ENCODE data around the gene EFCAB6.

Gene EFCAB6

DNA sequence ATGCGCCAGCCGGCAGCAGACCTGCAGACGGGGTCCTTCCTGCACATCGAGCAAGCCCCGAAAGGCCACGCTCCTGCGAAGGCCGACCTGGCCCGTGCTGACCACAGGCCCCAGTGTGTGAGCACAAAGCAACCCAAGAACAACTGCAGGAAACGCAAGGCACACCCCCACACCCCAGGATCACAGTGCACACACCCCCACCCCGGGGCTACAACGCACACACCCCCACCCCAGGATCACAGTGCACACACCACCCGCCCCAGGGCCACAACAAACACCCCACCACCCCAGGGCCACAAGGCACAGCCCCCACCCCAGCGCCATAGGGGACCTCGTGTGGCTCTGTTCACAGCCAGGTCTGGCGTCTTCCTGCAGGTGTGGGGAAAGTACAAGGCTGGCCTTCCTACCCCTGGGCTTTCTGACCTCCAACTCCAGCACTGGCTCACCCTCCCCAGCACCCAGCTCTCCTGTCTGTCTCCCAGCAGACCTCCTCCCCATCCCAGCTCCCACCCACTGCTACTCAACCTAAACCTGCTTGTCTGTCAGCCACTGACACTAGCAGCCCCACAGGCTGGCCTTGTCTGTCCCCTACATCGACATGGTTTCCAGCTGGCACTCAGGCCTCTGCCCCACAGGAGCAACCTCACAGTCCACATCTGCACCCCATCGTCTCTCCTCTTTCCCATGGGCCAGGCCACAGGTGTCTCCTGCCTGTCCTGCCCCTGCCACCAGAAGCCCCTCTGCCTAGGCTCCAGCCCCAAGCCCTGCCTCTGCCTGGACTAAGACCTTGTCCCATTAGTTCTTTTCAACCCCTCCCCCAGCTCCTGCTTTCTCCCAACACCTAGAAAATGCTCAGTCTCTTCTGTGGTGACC, 20.5 kb upstream of the EFCAB6 start:
- H3K4me3 ChIP-seq (ENCODE audit: low read length): no peak overlapping the region
- DNase-seq (ENCODE audit: low read depth, low spot score): no peak

DNA sequence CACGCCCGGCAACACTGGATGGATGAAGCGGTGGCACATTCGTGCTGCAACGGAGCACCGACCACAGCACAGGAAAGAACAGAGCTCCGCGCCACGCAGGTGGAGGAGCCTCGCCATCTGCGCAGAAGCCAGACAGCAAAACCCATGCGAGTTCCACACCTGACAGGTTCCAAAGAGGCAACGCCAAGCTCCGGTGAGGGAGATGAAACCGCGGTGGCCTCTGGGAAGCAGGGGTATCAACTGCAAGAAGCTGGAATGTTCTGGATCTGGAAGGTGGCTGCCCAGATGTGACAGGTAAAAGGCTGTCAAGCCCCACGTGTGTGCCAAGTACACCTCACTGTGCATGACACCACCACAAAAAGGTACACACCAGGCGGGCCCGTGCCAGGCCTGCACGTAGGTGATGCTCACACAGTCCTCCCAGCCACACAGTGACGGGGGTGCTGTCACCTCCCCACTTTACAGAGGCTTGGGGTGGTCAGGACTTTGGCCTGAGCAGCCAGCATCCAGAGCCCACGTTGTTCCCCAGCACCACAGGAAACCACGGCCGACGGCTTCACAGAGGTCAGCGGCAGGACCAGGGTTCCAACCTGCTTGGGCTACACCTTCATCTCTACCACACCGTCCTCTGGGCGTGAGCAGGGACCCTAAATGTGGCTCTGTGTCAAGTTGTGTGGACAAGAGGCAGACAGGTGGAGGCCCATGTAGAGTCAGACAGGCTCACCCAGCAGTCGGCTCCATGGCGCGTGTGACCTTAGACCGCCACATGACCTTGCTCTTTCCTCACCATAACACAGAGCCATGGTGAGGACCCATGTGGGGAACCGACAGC, 19.7 kb upstream of the EFCAB6 start:
- H3K4me3 ChIP-seq (ENCODE audit: low read length): no peak overlapping the region
- no peak for DNase-seq (ENCODE audit: low read depth, low spot score)

DNA sequence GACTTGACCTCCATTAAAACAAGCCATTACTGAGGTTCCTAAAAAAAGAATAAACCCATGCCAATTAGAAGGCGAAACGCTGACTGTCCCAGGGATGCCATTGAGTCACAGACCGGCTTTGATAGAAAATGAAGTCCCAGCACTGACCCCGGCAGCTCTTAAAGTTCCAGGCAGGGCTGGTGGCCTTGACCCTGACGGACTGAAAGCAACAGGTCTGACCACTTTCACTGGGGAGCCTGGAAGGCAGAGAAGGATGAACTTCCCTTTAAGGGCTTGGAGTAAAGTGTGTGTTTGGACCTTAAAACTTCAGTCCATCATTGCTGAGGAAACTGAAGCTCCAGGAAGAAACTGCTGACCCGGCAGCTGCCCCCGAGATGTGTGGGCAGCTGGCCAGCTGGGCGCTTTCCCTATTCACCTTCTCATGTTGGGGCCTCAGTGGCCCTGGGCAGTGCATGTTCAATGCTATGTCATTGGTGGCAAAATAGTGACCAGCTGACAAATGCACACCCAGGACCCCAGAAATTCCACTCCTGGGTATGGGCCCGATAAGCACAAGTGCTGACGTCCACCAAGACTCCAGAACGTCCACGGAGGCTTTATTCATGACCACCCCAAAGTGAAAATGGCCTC, 18.9 kb upstream of the EFCAB6 start:
- DNase-seq (ENCODE audit: low read depth, low spot score): no peak
- H3K4me3 ChIP-seq (ENCODE audit: low read length): no peak overlapping the region

DNA sequence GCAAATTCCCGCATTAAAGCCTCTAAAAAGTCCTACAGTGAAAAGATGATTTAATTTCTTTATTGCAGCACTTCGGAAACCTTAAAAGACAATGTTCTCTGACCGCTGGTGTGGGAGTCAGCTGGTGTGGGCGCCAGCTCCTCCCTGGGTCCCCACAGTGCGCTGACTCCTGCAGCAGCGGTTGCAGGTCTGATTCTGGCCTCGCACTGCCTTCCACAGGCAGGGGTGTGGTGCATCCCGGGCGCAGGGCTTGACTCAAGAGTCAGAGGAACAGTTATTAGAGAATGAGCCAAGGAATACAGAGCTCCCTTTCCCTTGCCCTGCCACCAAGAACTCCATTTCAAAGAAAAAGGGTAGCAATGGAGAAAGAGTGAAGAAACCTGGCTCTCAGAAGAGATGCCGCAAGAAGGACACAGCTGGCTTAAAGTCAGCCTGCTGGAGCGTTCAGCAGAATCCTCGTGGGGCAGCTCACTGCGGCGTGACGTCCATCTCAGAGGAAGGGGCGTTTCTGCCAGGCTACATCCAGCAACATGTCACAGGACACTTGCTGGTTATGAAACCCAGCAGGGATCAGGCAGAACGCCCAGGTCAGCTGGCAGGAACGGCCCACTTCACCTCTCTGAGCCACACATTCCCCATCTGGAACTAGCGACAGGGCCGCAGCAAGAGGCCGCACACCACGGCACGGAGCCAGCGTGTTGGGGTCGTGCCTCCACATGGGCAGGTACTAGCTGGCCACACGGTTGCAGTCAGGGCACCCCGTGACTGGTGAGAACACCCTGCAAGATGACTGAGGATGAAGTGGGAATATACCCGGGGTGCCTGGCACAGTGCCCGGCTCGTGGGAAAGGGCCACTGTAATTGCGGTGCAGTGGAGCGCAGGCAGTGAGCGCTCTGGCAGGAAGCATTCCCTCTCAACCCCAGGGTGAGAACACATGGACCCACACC, 18.1 kb upstream of the EFCAB6 start:
- no peak overlapping the region for H3K4me3 ChIP-seq (ENCODE audit: low read length)
- no peak for DNase-seq (ENCODE audit: low read depth, low spot score)

GRCh38 chr22:43828998-43829782, 17.1 kb upstream of the EFCAB6 start:
- H3K4me3 ChIP-seq (ENCODE audit: low read length): no peak overlapping the region
- DNase-seq (ENCODE audit: low read depth, low spot score): no peak

DNA sequence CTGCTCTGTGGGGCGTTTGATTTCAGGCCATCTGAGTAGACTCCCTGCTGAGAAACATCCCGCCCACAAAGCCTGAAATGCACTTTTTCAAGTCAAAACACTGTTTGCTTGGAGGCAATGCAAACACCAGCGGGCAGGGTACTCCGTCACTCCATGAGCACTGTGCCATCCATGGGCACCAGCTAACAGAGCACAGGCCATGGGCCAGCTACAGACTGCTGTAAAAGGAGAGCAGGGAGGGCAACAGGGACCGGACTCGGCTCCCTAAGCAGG, 16.6 kb upstream of the EFCAB6 start:
- no peak overlapping the region for H3K4me3 ChIP-seq (ENCODE audit: low read length)

DNA sequence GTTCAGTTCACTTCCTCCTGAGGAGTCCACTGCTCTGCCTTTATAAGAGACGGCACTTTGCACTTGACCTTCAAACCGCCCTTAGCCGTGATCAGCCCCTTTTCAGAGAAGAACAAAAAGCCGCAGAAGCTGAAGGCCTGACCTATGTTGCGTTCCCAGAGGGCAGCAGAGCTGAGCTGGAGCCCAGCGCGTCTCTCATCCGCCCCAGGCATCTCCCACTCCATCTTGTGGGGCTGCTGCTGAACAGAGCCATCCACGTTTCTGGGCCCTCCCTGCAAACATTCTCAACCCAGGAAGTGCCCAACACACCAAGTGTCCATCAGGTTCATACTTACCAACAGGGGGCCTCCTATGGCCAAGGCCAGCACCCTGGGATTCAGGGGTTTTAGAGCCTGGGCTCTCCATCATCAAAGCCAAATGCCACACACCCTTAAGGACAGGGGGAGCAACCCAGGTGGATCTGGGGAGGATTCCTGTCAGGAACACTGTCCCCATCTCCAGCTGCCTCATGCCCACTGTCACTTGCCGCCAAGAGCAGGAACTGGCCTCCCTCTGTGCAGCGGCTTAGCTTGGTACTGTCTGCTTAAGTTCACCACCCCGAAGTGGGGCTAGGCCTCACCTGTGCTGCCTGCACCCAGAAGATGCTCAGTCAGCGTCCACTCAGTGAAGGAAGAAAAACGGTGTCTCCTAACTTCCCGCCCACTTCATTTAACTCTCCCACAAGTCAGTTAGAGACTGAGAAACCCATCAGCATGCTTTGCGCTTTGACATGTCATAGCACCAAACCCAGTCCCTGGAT, 16.0 kb upstream of the EFCAB6 start:
- H3K4me3 ChIP-seq (ENCODE audit: low read length): no peak overlapping the region
- no peak for DNase-seq (ENCODE audit: low read depth, low spot score)

More for the DNA sequence above, 16.6 kb upstream of the EFCAB6 start:
- DNase-seq (ENCODE audit: low read depth, low spot score): no peak

DNA sequence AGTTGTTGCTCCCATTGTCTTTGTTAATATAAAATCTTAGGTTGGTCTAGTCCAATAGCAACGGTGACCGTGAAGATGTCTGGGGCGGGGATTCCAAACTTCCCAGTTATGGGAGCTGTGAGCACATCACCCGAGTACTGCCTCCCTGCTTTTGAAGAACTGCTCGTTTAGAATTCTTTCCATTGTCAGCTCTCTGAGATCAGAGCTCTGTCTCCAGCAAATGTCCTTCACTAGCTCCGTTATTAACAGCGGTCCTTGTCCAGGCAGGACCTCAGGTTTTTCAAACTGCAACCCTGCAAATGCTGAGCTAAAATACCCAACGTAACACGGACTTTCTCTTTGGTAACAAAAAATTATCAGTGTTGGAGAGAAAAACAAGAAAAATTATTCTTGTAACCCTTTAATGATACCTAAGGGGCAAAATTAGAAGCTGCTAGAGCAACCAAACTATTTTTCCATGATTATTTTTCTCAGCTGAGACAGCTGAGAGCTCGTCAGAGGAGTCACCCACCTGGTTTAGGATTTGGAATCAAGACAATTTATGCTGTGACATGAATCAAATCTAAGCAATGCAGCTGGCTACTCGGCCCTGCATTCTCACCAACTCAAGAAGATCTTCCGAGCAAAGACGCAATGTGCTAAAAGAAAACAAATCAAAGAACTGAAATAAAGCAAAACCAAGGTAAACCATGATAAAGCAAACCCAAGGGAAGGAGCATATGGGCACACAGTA, 15.1 kb upstream of the EFCAB6 start:
- H3K4me3 ChIP-seq (ENCODE audit: low read length): no peak overlapping the region
- DNase-seq (ENCODE audit: low read depth, low spot score): no peak

DNA sequence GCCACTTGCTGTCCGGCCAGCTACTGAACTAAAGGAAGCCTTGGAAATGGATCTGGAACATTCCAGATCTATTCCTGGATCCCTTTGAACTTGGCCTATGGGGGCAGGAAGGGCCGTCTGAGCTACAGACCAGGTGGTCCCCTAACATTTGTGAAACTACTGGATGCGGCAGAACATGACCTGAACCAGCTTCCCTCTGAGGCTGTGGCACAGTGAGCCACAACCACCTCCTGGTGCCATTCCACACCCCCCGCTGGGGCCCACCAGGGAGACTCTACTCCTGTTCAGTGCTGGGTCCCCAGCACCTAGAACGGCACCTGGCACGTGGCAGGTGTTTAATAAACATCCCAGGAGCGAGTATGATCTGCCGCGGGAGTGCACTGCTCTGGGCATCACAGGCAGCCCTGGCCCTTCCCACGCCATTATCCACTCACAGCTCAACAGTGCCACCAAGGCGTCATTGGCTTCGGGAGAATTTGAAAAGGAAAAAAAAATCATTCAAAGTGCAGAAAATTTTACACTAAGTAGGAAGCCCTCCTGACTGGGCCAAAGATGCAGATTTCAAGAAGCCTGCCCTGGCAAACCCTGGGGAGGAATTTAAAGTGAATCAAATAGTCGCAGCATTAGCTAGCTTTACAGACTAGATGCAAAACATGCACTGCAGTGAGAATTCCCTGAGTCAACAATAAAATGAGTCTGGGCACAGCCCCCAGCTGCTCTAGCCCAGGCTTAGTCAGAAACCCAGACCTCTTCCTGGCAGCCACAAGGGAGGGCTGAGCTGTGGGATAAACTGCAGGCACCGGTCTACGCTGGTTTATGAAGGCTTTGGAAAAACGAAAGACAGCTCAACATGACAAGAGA, 14.3 kb upstream of the EFCAB6 start:
- no peak for DNase-seq (ENCODE audit: low read depth, low spot score)
- H3K4me3 ChIP-seq (ENCODE audit: low read length): no peak overlapping the region

DNA sequence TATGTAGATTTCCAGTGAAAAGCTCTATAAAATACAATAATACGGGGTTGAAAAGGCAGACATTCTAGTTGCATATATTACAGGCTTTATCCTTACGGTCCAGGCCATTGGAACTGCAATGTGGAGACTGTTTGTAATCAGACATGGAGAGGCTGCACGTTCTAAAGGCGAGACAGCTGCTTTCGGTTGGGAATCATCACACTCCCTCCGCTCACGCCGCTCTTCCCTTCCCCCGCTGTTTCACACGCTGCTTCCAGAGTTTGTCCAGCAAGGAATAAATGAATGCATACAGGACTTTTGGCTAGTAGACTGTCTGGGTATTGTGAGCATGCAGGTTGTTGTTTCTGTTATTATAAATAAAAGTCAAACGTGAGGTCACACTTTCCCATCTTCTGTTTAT, 13.5 kb upstream of the EFCAB6 start:
- no peak overlapping the region for H3K4me3 ChIP-seq (ENCODE audit: low read length)
- DNase-seq (ENCODE audit: low read depth, low spot score): no peak

DNA sequence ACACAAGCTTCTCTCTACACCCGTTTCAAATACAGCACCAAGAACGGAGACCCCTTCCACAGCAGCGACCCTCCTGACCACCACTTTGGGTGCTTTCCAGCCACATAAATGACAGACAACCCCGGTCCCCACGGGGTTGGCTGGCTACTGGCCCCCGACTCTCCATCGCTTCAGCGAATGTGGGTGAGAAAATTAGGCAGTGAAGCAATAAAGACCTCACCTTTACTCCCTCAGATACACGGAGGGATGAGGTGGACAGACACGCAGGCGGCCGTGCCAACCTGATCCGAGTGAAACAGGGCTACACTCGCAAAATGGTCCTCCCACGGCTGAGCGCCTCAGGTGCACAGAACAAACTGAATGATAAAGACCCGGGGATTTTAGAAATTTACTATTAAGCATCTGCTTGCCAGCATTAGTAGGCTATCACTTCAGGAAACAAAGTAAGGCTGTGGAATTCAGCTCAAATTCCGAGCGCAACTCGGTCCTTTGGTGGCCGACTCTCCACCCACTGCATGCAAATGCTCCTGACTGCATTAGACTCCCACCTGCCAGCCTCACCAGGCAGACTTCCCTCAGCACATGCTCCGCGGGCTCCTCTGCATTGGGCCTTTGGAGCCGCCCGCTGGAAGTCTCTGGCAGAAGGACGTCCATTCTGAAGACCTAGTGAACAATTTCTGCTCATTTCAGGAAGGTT, 12.8 kb upstream of the EFCAB6 start:
- no peak for DNase-seq (ENCODE audit: low read depth, low spot score)

DNA sequence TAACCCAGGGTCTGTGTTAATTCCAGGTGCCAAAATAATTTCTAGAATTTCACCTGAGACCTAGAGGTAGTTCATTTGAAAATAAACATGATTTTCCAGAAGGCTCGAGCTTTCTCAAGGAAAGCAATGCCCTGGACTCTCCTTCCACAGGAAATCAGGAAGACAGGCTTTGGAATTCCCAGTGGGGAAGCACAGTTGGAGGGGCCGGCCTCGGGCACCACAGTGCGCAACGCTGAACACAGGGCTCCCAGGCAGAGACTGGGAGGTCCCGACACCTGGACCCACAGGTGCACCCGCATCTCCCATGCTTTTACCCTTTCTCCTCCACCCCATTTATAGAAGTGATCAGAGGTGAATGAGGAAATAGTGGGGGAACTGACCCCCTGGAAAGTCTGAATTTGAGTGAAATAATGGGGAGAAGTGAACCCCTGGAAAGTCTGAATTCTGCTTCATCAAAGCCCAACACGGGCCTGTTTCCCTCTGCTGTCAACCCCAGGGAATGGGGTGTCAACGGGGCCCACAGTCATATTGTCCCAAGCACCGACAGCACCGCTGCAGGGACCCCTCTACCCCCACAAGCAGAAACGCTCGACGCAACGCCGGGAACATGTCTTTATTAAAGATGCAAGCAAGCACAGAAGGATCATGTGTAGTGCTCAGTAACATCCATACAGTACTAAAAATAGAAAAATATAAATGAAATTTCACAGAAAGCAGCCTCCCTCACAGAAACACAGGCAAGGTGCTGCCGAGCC, 12.0 kb upstream of the EFCAB6 start:
- H3K4me3 ChIP-seq (ENCODE audit: low read length): no peak overlapping the region
- DNase-seq (ENCODE audit: low read depth, low spot score): no peak

More for the DNA sequence above, 12.8 kb upstream of the EFCAB6 start:
- no peak overlapping the region for H3K4me3 ChIP-seq (ENCODE audit: low read length)

GRCh38 chr22:43823353-43823908, 11.3 kb upstream of the EFCAB6 start:
- DNase-seq (ENCODE audit: low read depth, low spot score): no peak
- H3K4me3 ChIP-seq (ENCODE audit: low read length): no peak overlapping the region

DNA sequence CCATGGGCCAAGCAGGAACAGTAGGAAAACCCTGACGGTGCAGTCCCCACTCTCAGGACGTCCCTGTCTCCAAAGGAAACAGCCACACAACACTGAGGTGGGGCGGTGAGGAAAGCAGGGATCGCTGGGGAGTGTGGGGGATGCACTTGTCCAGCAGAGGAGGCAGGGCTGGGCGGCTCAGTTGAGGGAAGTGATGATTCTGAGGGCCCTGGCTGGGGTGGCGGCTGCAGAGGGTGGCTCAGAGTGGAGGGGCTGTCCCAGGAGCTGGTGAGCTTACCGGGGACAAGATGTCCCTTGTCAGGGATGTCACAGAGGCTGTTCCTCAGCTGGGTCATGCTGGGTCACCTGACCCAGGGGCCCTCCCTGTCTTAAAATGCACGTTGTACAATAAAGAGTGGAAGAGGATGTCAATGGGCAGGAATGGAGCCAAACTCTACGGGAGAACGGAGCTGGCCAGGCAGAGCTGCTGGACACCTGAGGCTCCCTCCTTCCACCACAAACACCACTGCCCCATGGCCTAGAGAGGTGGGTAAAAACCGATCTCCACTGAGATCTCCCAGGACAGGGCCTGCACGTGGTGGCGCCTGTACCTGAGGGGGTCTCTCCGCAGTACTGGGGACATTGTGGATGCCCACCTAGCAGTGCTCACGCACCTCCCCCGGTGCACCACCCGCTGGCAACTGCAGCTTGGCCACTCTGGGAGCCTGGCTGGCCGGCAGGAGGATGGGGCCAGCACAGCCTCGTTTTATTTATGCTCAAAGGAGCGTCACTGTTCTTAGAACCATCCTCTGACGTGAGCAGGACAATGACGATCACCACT, 9.7 kb upstream of the EFCAB6 start:
- no peak overlapping the region for H3K4me3 ChIP-seq (ENCODE audit: low read length)
- DNase-seq (ENCODE audit: low read depth, low spot score): no peak

Measured in Jurkat, Clone E6-1 (cell line).